NCI-H82 (cell line): ENCODE data around the gene SORCS2.

Experiments
- DNase-seq: peaks from one replicate; lab custom pipeline; 2025; lab: John Stamatoyannopoulos, UW

The SORCS2 gene

DNA sequence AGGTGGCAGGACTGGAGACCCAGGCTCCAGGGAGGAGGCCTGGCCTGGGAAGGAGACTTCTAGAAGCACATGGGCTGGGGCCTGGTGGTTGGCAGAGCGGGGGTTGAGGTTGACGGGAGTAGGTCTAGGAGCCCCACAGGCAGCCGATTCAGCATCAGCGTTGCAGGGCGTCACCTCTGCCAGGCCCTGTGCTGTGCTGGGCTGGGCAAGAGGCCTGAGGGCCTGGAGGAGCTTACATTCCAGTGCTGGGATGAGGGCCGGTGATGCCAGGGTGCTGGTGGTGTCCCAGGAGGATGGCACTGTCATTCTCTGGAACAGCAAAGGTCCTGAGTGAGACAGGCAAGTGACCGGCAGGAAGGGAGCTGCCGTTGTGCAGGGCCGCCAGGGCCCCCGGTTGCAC is 76.6 kb downstream of the SORCS2 start:
- DNase-seq = no peak

DNA sequence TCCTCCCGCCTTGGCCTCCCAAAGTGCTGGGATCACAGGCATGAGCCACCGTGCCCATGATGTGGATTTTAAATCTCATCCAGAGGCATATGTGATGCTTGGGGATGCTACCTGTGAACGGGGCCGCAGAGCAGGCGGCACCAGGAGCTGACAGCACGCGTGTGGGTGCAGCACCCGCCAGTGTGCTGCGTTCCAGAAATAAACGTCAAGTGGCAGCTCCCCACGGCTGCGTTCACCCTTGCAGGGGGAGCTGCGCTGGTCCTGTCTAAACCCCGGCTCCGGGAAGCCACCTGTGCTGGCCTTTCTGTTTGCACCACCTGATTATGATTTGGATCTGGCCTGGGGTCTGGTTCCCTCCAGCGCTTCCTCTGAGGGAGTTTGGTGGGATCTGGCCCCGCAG is 77.8 kb downstream of the SORCS2 start:
- DNase-seq = no peak

DNA sequence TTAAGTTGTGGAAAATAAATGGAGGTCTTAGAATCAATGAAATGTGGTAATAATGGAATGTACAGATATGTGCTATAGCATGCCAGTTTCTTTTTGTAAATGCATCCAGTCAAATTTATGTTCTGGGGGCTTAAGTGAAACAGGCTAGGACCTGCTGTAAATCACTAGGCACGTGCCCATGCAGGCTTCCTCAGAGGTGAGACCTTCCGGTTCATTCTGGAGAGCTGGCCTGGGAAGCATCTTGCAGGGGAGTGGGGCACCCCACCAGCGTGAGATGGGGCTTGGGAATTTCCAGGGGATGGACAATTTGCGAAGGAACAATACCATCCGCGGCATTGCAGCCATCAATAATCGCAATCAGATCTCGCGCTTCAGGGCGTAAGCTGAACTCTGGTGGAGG is 80.1 kb downstream of the SORCS2 start:
- DNase-seq = no peak

- DNase-seq = no peak
Measured at GRCh38 chr4:7273738-7274297, 81.5 kb downstream of the SORCS2 start.

DNA sequence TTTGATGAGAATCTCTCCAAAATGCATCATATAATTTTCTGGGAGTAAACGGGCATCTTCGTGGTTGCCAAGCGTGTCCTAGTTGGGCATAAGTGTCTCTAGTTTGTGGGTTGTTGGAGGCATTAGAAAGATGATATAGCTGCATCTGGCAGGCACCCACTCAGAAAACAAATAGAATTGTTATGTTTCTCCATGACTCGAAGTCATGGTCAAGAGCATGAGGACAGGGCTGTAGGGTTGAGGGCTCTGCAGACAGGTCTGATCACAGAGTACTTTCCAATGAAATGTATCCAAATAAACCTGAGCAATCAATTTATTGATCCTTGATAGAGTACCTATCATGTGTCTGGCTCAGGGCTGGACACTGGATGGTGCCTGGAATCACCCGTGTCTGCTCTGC is 82.7 kb downstream of the SORCS2 start:
- DNase-seq = no peak

DNA sequence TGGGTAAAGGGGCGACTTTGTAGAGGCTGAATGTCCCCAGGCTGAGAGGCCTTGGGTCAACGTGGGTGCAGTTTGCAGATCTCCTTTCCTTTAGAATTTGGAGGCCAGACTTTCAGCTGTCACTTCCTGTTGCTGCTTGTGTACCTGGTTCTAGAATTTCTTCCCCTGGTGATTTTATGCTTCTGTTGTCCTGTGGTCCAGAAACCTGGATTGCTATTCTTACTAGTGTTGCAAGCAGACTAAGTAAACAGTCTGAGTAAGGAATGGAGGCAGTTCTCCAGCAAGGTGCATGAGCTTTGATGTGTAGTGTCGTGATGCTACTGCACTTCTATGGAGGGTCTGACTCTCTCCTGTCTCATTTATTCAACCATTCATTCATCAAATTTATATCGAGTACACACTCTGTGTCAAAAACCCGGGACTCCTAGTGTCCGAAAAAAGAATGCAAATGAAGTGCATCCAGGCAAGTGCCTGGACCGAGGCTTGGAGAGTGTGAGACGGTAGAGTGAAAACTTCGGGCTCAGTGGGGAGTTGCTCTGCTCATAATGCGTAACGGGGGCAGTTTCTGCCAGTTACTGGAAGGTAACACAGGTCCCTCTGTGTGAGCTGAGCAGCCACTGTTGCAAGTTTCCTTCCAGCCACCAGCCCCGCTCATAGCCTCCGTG is 83.3 kb downstream of the SORCS2 start:
- no peak for DNase-seq

GRCh38 chr4:7276515-7276914 is 84.2 kb downstream of the SORCS2 start:
- no peak for DNase-seq

DNA sequence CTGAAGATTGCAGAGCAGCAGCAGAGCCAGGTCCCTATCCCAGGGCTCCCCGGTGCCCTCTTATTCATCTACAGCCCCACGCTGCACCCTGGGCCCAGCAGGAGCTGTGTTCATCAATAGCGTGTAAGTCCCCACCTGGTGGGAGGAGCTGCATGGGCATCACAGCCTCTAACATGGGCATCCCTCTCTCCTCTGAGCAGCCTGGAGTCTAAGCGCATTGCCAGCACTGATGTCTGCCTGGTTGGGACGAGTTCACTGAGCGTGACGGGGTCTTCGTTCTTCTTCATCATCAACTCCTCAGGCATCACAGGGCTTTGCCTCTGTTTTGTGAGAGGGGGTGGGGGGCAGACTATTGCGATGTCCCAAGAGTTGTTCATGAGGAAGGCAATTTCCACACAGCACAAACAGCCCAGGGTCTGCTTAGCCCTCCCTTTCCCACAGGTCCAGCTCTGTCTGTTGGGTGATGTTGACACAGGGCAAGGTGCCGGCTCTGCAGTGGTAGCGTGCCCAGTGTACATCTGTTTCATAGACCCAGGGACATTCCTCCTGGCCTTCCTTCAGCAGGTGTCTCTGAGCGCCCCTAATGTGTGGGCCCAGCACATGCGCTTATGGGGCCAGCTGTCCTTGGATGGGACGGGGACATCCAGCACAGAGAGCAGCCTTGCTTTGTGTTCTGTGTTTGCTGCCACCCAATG is 85.9 kb downstream of the SORCS2 start:
- no peak for DNase-seq

GRCh38 chr4:7278981-7279380 is 86.6 kb downstream of the SORCS2 start:
- DNase-seq = no peak

- no peak for DNase-seq
Measured at GRCh38 chr4:7279902-7280301, 87.6 kb downstream of the SORCS2 start.

GRCh38 chr4:7280926-7281690 is 88.8 kb downstream of the SORCS2 start:
- no peak for DNase-seq

DNA sequence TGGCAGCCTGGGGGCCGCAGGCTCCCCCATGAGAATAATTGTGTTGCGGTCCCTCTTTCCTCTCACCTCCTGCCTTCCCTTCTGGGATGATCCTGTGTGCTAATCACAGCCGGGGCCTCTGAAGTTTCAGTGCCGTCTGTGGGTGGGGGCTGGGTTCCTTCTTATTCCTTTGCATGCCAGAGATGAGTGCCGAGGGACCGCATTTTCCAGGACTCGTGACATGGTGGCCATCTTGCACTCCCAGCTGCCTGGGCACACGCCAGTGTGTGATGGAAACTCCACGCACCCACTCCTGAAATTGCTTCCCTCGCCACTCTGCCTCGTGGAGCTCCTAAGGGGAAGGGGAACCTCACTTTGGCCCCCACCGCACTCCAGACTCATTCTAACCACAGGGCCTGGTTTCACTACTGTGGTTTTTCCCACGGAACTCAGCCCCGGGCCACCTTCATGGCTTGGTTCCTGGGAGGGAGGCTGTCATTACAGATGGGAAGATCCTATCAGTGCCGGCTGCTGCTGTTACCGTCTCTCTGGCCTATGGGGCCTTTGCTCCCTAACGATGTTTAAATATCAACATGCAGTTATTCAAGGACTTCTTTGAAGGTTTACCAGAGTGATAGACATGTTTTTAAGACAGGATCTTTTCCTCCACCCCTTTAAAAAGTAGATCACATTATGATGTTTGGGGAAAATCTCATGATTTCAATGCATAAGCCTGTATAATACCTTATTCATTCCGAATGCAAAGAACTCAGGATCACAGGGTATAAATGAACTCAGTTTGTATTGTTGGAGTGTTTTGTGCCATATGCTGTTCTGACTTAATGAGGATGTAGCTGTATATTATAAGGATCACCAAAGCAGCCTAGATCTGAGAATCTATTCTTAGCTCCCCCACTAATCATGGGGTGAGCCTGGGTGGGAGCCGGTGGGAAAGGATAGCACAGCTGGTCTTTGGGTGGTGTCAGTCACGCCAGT is 89.6 kb downstream of the SORCS2 start:
- peak; percentile 39 for DNase-seq

- no peak for DNase-seq
Measured at GRCh38 chr4:7282786-7283440, 90.6 kb downstream of the SORCS2 start.

GRCh38 chr4:7285244-7286094 is 93.1 kb downstream of the SORCS2 start:
- no peak for DNase-seq

DNA sequence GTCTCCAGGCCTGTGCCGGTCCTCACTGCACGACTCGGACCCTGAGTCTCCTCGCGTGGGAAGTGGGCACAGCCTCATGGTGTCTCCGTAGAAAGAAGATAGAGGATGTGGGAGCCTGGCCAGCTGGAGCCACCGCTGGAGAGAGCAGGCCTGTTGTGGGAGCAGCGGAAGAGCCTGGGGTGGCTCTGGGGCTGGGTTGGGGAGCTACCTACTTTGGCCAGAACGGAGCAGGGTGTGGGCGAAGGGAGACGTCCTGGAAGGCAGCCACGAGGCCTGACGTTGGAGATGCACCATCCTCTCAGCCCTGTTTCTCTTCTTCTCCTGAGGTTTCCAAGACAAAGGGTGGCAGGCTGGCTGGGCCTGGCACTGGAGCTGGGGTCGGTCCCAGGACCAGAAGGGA is 93.8 kb downstream of the SORCS2 start:
- DNase-seq = no peak

GRCh38 chr4:7286798-7287197 is 94.5 kb downstream of the SORCS2 start:
- DNase-seq = no peak

DNA sequence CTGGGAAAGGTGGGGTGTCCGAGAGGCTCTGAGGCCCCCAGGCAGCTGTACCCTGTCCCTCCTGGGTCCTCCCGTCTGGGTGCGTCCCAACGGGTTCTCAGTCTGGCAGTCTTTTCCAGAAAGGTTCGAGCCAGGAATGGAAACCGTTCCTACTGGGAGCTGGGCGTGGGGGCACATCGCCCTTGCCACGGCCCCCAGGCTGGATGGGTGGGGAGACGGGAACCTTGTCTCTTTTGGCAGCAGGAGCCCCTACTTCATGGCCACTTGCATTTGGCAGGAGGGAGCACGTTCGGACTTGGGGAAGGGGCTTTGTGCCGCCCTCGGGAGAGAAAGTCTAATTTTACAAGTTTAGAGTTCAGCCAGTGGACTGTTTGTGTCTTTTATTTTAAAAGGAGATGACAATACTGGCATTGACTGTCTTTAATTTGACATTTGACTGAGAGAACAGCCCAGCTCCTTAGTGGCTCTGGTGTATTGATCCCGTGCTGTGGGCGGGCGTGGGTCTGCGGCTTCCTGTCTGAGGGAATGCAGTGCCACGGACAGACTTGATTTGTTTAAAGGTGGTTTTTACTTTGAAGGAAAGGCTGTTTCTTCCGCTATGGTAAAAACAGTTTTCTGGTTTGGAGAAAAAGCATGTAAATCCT is 95.1 kb downstream of the SORCS2 start:
- no peak for DNase-seq

- peak; percentile 12 for DNase-seq
Measured at GRCh38 chr4:7287918-7288280, 95.6 kb downstream of the SORCS2 start.

- DNase-seq = no peak
Measured at GRCh38 chr4:7288751-7289523, 96.6 kb downstream of the SORCS2 start.
